ENCODE data around the gene DCAF11. TPM values are rescaled to one million over a fixed set of nuclear protein-coding genes. Genes with fewer than 3 reads are reported as not detected.

Gene DCAF11
- total and polyA plus RNA-seq, 2 of the 13 experiments (the other 11 are each of a cell fraction or from before 2014, with no cell fraction given) = 150 to 257 TPM

DNA sequence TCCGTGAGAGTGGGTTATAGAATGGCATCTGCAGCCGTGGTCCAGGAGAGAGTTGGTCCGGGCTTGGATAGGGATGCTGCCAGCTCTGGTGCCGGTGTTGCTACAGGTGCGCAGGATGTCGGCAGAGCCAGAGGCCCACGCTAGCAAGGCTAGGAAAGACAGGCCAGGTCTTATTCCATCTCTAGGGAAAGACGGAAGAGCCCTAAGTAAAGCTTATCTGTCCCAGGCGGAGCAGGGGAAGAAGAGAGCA is 20.9 kb downstream of the DCAF11 start (continued):
- TF ChIP-seq, protein P1, sequence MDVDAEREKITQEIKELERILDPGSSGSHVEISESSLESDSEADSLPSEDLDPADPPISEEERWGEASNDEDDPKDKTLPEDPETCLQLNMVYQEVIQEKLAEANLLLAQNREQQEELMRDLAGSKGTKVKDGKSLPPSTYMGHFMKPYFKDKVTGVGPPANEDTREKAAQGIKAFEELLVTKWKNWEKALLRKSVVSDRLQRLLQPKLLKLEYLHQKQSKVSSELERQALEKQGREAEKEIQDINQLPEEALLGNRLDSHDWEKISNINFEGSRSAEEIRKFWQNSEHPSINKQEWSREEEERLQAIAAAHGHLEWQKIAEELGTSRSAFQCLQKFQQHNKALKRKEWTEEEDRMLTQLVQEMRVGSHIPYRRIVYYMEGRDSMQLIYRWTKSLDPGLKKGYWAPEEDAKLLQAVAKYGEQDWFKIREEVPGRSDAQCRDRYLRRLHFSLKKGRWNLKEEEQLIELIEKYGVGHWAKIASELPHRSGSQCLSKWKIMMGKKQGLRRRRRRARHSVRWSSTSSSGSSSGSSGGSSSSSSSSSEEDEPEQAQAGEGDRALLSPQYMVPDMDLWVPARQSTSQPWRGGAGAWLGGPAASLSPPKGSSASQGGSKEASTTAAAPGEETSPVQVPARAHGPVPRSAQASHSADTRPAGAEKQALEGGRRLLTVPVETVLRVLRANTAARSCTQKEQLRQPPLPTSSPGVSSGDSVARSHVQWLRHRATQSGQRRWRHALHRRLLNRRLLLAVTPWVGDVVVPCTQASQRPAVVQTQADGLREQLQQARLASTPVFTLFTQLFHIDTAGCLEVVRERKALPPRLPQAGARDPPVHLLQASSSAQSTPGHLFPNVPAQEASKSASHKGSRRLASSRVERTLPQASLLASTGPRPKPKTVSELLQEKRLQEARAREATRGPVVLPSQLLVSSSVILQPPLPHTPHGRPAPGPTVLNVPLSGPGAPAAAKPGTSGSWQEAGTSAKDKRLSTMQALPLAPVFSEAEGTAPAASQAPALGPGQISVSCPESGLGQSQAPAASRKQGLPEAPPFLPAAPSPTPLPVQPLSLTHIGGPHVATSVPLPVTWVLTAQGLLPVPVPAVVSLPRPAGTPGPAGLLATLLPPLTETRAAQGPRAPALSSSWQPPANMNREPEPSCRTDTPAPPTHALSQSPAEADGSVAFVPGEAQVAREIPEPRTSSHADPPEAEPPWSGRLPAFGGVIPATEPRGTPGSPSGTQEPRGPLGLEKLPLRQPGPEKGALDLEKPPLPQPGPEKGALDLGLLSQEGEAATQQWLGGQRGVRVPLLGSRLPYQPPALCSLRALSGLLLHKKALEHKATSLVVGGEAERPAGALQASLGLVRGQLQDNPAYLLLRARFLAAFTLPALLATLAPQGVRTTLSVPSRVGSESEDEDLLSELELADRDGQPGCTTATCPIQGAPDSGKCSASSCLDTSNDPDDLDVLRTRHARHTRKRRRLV (CRISPR knock-in tag; IDR thresholded peaks at IDR 0.05) = no peak
- TF ChIP-seq DNMT1 (CRISPR knock-in tag; IDR thresholded peaks at IDR 0.05) (peak; percentile 72), RAD51 (IDR thresholded peaks at IDR 0.05; ENCODE audit: borderline replicate concordance) (no peak), CBX2 (IDR thresholded peaks at IDR 0.05; ENCODE audit: low read depth, low read length) (no peak), CBX2 (CRISPR knock-in tag; IDR thresholded peaks at IDR 0.05; ENCODE audit: low read depth) (no peak), SRSF1 (optimal IDR thresholded peaks at IDR 0.05; ENCODE audit: low read depth, low read length) (no peak), HNRNPUL1 (IDR thresholded peaks at IDR 0.05; ENCODE audit: low read depth, low read length) (no peak), ZNF34 (CRISPR knock-in tag; IDR thresholded peaks at IDR 0.05; ENCODE audit: borderline replicate concordance) (no peak), SP4 (CRISPR knock-in tag; IDR thresholded peaks at IDR 0.05) (no peak)
- TF ChIP-seq, protein P2, sequence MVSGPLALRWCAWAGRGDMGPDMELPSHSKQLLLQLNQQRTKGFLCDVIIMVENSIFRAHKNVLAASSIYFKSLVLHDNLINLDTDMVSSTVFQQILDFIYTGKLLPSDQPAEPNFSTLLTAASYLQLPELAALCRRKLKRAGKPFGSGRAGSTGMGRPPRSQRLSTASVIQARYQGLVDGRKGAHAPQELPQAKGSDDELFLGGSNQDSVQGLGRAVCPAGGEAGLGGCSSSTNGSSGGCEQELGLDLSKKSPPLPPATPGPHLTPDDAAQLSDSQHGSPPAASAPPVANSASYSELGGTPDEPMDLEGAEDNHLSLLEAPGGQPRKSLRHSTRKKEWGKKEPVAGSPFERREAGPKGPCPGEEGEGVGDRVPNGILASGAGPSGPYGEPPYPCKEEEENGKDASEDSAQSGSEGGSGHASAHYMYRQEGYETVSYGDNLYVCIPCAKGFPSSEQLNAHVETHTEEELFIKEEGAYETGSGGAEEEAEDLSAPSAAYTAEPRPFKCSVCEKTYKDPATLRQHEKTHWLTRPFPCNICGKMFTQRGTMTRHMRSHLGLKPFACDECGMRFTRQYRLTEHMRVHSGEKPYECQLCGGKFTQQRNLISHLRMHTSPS (CRISPR knock-in tag; IDR thresholded peaks at IDR 0.05; ENCODE audit: low read depth) = no peak
- TF ChIP-seq, protein P3, sequence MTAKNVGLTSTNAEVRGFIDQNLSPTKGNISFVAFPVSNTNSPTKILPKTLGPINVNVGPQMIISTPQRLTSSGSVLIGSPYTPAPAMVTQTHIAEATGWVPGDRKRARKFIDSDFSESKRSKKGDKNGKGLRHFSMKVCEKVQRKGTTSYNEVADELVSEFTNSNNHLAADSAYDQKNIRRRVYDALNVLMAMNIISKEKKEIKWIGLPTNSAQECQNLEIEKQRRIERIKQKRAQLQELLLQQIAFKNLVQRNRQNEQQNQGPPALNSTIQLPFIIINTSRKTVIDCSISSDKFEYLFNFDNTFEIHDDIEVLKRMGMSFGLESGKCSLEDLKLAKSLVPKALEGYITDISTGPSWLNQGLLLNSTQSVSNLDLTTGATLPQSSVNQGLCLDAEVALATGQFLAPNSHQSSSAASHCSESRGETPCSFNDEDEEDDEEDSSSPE (CRISPR knock-in tag; IDR thresholded peaks at IDR 0.05) = no peak
